GM21526 (cell line): Measurements from ENCODE around the gene TOP3A.
"Not testable (repeated sequence)": the region's sequence is repeated elsewhere in the genome, so short reads cannot be mapped to it uniquely, and the experiment has no call there.

Source experiments
- ATAC-seq: cut with Tn5 transposase; IDR thresholded peaks from one replicate; pipeline ENCODE4 v1.9.1; 2021; ENCODE audit warnings: moderate library complexity; ENCODE audit not compliant: unreplicated experiment, low FRiP score

The TOP3A gene

DNA sequence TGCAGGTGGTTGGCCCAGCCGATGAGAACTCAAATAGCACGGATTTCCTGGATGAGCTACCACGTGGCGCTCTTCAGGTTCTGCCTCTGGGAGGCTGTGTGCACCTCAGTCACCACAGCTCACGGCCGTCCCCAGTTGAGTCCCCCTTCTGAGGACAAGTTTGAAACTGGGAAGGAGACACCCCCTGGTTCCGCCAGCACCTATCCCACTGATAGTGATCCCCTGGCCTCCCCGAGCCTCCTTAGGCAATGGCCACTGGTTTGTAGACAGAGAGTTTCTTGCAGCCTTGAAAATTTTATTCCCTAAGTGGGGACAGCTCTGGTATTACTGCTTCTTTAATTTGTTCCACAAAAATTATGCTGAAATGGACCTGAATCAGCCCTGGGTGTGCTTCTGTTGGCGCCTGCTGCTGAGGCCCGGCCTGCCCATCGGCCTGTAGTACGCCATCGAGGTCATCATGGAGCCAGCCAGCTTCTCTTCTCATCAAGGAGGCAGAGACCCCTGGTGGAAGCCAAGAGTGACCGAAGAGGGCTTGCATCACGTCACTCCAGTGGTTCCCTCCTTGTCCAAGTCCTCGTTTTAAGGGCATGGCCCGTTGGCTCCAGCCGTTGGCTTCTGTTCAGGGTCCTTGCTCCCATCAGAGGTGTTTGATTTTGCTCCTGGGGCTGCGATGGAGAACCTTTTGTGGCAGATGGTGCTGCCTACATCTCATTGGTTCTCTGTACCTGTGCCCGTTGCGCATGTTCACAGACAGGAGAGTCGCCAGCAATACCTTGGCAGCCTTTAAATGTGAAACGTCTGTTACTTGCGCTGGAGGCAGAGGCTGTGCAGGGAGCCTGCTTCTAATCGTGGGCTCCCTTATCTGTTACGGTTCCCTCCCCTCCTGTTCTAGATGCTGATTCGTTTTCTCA, 9.6 kb upstream of the TOP3A start:
- no peak for ATAC-seq

DNA sequence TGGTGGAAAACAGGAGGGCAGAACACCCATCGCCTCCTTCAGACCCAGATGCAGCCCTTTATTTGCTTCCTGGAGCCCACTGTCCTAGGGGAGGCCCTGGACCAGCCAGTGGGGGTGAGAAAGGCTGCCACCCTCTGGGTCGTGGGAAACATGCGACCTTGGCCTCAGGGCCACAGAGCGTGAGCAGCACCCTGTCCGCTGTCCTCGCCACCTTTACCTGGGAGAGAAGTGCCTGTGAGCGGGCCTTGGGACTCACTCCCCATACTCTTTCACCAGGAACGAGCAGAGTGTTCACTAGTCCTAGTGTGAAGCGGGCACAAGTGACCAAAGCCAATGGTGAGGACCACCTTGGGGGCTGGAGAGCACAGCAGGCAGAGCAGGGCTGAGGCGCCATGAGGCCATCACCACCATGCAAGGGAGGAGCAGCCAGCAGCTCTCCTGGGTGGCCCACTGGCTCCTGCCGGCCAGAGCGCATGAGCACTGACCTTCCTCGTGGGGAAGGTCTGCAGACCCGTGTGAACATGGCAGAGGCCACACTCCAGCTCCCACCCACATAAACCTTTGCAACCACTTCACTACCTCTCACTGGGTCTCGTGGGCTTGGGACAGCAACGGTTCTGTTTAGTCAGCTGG, 8.8 kb upstream of the TOP3A start:
- no peak for ATAC-seq

DNA sequence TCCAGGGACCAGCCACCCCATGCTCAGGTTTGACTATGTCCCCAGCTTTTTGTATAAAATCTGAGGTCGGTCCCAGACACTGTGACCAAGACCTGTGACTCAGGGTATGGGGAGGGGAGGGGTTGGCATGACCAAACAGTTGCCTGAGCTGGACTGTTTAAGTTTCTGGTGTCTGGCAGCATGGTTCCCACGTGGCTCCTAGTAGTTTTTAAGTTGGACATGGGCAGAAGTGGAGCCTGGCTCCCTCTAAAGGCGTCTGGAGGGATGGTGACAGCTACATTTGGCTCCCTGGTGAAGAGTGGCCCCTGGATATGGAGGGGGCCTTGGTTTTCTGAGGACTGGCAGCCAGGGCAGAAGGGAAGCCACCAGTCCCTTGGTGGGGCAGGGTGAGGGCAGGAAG, 8.2 kb upstream of the TOP3A start:
- ATAC-seq: no peak

DNA sequence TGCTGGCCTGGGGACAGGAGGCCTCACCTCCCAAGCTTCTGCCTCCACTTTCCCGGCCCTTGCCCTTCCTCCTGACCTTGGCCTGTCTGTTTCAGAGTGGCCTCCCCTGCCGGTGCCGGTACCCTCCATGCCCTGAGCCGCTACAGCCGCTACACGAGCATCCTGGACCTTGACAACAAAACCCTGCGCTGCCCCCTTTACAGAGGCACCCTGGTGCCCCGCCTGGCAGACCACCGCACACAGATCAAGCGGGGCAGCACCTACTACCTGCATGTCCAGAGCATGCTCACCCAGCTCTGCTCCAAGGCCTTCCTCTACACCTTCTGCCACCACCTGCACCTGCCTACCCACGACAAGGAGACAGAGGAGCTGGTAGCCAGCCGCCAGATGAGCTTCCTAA, 7.7 kb upstream of the TOP3A start:
- ATAC-seq: no peak

DNA sequence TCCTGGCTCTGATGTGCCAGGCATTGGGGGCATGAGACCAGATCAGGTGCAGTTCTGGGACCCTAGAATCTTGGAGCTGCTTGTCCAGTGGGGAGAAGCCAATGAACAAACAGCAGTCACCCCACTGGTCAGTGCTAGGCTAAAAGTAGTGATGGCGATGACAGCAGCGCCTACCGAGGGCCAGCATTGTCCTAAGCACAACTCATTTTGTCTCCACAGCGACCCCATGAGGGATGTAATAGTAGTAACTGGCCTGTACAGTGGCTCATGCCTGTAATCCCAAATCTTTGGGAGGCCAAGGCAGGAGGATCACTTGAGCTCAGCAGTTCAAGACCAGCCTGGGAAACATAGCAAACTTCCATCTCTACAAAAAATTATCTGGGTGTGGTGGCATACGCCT, 6.5 kb upstream of the TOP3A start:
- no peak for ATAC-seq

DNA sequence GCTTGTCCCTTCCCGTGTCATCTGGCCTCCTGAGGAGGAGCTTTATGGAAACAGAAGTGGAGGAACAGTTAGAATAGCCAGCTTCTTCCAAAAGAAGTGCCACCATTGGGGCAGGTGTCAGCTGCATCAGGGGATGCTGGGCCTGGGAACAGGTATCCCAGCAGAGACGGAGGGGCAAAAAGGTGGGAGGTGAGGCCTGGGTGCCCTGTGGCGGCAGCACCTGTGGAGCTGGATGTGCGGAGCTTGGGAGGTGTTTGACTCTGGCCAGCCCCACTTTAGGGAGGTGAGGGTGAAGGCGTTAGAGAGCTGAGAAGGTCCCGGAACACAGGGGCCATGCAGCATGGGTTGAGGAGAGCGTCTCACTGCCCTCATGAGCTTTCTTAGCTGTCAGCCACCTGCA, 5.5 kb upstream of the TOP3A start:
- ATAC-seq: no peak

DNA sequence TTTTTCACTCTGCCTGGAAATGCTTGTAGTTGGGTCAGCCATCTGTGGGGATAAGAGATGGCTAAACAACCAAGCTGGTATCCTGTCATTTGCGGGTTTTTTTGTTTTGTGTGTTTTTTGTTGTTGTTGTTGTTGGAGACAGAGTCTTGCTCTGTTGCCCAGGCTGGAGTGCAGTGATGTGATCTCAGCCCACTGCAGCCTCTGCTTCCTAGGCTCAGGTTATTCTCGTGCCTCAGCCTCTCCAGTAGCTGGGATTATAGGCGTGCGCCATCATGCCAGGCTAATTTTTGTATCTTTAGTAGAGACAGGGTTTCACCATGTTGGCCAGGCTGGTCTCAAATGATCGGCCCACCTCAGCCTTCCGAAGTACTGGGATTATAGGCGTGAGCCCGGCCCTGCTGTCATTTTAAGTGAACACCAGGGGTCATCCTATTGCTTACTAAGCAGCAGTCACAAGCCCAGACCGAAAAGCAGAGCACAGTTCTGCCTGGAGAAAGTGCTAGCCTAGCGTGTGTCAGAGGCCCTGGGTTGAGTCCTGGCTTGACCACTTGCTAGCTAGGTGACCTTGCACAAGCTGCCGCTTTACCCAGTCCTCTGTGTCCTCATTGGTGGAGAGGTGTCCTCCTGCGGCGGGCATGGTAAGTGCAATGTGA, 4.9 kb upstream of the TOP3A start:
- ATAC-seq: no peak

DNA sequence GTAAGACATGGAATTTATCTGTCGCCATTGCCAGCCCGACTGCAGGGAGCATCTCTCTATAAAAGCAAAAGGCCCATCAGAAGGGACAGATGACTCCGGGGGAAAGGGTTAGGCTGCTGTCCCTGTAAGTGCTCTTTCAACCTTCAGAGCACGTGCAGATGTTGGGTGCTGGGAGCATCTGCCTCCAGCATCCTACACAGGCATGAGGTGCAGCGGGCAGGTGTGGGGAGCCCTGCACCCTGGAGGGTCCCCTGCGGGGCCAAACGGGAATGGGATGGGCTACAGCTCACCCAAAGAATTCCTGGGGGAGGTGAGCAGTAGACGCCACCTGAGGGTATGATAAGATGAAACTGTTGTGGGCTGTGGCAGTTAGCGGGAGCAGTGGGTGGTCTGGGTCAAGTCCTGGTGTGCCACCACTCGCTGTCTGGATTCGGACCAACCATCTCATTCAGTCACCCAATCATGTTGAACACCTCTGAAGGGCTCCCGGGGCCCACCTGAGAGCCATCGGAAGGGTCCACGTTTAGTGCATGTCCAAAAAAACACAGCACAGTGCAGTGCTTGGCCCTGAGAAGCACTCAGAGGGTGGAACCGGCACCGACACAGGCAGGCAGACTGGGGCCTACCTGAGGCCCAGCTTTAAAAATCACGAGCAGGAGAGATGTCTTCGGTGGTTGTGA, 4.1 kb upstream of the TOP3A start:
- no peak for ATAC-seq

DNA sequence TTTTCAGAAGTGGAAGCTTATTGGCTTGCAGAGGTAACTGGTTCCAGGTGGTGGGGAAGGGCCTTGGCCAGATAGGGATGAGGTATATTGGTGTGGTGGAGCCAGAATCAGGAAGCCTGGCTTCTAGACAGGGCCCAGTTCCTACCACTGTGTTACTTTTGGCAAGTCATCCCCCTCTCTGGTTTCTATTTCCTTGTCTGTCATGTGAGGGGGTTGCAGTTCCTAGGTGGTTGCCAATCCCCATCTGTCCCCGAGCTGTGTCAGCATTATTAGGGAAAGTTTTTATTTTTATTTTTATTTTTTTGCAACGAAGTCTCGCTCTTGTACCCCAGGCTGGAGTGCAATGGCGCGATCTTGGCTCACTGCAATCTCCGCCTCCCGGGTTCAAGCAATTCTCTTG, 3.3 kb upstream of the TOP3A start:
- ATAC-seq: no peak

DNA sequence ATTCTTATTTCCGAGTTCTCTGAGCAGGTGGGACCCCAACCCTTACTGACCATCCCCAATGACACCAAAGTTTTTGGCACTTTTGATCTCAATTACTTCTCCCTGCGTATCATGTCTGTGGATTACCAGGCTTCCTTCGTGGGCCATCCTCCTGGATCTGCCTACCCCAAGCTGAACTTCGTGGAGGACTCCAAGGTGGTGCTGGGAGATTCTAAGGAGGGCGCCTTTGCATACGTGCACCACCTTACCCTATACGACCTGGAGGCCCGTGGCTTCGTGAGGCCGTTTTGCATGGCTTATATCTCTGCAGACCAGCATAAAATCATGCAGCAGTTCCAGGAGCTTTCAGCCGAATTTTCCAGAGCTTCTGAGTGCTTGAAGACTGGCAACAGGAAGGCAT, 1.2 kb upstream of the TOP3A start:
- ATAC-seq: no peak

DNA sequence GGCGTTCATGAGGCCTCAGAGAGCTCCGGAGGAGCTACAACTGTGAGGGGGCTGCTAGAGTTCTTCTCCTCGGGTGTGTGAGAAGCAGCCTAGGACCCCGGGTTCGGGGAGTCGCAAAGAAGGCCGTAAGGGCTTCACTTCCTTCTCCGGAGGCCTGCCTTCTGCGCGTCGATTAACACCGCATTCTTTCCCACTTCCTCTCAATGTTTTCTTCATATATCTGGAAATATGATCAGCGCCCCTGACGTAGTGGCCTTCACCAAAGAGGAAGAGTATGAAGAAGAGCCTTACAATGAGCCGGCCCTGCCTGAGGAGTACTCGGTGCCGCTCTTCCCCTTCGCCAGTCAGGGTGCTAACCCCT, 748 bp upstream of the TOP3A start:
- no peak for ATAC-seq

DNA sequence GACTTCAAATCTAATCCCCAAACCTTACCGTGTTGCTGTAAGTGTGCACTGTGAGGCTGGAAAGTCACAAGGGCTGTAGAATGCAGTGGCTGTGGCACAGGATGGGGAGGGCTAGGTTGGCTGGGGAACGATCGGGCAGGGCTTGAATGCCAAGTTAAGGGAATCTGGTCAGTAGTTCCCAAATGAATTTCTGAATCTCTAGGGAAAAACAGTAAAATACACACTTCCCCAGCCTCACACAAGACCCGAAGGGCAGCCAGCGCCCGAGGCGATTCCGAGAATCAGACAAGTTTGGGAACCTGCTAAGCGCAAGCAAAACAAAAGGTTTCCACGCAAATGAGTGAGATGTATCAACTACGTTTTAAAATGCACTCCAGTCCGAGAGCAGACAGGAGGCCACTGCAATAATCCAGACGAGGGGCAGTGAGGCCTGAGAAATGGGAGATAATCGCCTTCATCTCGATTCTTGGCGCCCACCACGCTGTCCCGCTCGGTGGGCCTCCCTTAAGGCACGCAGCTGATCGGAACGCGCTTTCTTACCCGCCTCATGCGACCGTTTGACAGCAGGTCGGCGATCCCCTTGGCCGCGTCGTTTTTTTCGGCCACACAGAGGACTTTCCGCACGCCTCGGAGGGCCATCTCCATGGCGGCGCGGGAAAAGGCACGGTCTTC, 599 bp downstream of the TOP3A start:
- no peak for ATAC-seq

DNA sequence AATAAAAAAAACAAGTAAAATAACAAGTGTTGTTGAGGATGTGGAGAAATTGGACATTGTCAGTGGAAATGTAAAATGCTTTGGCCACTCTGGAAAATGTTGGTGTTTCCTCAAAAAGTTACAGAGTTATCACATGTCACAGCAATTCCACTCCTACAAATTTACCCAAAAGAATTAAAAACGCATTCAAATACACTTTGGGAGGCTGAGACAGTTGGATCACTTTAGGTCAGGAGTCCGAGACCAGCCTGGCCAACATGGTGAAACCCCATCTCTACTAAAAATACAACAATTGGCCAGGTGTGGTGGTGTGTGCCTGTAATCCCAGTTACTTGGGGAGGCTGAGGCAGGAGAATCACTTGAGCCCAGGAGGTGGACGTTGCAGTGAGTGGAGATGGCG, 5.6 kb downstream of the TOP3A start:
- ATAC-seq: no peak

DNA sequence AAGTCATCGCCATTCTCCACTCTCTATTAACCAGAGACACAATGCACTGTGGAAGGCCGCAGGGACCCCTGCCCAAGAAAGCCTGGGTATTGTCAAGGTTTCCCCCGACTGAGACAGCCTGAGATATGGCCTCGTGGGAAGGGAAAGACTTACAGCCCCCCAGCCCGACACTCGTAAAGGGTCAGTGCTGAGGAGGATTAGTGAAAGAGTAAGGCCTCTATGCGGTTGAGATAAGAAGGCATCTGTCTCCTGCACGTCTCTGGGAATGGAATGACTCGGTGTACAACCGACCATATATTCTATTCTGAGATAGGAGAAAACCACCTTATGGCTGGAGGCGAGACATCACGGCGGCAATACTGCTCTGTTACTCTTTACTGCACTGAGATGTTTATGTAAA, 11.6 kb downstream of the TOP3A start:
- ATAC-seq: not testable (repeated sequence)

DNA sequence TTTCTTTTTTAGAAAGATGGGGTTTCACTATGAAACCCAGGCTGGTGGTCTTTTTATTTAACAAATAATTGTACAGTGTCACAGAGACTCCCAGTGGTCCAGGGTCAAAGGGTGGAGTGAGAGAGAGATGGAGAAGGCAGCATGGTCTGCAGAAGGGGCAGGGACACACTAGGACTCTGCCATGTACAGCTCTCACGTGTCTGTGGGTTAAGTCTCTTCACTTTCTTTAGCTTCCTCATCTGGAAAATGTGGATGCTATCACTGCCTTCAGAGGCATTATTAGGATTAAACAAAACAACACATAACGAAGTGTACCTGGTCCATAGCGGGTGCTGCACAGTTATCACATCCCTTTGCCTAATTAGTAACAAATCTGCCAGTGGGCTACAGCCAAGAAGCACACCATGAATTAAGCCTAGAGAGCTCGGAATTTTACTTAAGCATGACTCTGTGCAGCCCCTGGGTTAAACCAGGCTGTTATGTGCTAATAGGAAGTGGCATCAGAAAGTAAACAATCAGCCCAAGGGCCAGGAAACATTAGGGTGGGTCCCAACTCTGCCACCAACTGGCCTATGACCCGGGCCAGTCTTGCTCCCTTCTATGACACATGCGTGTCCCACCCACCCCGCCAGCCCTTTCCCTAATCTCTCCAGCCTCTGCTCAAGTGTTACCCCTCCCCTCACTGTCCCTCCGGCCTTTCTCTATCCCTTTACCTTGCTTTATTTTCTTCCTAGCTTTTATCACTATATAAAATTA, 13.9 kb downstream of the TOP3A start:
- ATAC-seq: no peak

DNA sequence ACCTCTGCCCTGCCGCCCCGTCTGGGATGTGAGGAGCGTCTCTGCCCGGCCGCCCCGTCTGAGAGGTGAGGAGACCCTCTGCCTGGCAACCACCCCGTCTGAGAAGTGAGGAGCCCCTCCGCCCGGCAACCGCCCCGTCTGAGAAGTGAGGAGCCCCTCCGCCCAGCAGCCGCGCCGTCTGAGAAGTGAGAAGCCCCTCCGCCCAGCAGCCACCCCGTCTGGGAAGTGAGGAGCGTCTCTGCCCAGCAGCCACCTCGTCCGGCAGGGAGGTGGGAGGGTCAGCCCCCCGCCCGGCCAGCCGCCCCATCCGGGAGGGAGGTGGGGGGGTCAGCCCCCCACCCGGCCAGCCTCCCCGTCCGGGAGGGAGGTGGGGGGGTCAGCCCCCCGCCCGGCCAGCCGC, 16.7 kb downstream of the TOP3A start:
- not testable (repeated sequence) for ATAC-seq

DNA sequence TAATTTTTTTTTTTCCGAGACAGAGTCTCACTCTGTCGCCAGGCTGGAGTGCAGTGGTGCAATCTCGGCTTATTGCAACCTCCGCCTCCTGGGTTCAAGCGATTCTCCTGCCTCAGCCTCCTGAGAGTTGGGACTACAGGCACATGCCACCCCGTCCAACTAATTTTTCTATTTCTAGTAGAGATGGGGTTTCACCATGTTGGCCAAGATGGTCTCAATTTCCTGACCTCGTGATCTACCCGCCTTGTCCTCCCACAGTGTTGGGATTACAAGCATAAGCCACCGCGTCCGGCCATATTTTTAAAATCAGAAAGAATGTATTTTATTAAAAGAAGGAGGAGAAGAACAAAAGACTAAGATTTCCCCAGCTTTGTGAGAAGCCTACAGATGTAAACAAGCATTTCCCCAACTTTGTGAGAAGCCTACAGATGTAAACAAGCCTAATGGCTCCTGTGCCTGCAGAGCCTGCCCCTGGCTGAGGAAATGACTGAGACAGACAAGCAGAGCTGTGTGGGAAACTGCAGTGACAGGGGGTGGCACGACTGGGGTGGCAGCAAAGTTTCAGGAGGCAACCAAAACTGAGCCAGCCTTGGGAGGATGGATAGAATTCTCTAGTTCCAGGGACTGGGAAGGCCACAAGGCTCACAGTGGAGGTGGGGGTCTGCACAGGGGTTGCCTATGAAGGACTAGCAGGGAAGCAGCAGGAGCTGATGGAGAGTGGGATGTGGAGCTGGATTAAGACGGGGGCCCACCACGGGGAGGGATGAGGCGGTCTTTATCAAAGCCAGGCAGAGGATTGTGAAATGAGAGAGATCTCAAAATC, 22.9 kb downstream of the TOP3A start:
- ATAC-seq: no peak

DNA sequence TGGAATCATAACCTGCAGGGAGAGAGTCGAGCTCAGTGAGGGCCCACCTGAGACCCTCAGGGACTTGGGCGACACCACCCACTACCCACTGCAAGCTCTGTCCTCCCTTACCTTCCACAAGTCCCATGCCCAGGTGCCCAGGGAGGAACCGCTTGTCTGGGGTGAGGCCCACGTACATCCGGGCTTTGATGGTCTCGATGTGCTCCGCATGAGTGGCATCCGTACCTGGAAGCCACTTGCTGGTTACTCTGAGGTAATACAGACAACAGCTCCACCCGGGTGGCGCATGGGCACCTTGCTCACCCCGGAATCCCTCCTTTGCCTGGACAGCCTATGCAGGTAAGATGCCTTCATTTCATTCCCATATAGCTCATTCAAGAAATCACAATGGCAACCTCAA, 29.5 kb downstream of the TOP3A start:
- ATAC-seq: no peak

DNA sequence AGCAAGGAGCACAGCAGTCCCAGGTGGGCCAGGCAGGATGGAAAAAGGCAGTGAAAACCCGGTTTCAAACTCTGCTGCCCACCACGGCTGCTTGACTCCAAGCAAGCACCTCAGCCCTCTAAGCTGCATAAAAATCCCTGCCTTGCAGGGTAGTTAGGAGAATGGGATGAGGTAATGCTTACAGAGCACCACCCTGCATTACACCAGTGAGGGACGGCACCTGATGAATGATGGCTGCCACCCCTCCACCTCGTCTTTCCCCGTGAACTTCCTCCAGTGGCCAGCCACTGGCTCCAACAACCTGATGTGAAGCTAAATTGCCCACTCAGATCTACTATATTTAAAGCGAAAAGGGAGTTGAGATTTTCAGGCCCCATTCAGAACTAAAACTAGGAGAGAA, 33.0 kb downstream of the TOP3A start:
- ATAC-seq: no peak
